T-helper 2 cell (primary cell): ENCODE data around the gene PPIL4.

Source experiments
- DNase-seq, 5 experiments: peaks; one replicate each; pipeline versions ENCODE4 v3.0.0 to v3.0.0-alpha.2; 2012 to 2022
- total RNA-seq, 2 donors: gene quantifications; one replicate each; lab custom pipeline; 2026; lab: John Stamatoyannopoulos, UW

PPIL4 gene
- 71.7 to 106 reads per million in 2 donors for total RNA-seq

DNA sequence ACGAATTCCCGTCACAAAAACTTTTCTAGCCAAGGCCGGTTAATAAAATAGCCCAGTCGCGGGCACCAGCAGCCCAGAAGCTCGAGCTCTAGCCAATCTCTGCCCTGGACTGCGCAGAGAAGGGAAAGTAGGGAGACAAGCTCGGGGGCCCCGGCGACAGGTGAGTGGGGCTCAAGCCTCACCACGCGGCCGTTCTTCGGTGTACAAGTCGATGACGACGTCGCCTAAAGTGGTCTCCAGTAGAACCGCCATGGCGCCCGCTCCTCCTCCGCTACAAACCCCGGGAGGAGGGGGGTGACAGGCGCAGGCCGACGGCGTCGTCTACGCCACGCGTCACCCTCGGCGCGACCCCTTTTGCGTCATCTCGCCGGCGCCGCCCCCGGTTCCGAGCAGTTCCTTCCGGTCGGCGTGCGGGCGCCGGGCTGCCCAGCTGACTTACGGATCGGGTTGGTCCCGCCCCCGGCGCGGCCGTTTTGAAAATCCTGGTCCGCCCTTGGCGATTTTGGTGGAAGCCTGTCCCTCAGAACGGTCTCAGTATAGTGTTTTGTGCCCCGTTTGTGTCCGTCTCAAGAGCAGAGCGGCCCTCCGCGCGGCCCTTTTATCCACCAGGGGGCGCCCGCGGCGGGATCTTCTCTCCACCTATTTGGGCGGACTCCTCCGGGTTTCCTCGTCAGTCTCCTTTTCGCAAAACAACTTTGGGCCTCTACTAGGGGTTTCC, at the start of gene PPIL4:
Gene PPIL4, minus strand, starts transcription at position 290 of the 718 bp plus-strand sequence. Its CDS starts 38 bp downstream, at position 252.
- DNase-seq: peak; percentile 93 to 98 (median 94)

DNA sequence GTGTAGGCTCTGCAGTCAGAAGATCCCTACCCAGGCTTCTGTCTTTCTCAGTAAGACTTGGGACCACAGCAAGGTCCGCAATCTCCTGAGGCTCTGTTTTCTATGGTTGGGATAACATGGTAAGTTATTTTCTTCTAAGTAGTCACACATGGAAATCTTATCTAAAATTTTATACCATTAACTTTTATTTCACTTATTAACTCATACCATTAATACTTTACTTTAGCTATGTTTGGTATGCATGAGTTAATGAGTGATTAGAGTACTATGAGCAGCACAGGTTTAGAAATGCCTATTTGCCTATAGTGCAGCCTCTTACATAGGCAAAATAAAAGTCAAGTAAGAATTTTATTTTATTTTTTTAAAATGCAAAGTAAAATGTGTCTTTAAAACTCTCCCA, 47.6 kb upstream of the PPIL4 start:
- no peak for DNase-seq

DNA sequence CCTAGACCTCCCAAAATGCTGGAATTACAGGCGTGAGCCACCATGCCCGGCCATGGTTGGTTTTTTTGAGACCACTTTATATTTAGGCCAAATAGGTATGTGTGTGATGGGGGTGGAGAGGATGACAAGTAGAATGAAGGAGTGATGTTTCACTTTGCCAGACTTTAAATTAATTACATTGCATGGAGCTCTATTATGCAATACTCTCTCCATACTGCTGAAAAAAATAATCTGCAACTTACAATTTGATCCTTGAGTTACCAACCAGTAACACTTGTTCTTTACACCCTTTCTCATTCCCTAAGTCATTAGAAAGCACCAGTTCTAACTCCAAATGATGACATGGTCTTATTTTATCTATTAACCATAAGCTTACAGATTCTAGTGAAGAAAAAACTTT, 47.1 kb upstream of the PPIL4 start:
- no peak for DNase-seq

DNA sequence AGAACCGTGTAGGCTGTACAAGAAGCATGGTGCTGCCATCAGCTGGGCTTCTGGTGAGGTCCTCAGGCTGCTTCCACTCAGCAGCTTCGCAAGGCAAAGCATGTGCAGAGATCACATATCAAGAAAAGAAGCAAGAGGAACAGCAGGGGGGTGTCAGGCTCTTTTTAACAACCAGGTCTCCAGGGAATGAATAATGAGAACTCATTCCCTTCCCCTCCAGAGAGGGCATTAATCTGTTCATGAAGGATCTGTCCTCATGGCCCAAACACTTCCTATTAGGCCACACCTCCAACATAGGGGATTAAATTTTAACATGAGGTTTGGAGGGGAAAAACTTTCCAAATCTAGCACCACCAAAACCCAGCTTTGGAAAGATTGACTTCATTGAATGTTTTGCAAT, 40.3 kb upstream of the PPIL4 start:
- DNase-seq: no peak

DNA sequence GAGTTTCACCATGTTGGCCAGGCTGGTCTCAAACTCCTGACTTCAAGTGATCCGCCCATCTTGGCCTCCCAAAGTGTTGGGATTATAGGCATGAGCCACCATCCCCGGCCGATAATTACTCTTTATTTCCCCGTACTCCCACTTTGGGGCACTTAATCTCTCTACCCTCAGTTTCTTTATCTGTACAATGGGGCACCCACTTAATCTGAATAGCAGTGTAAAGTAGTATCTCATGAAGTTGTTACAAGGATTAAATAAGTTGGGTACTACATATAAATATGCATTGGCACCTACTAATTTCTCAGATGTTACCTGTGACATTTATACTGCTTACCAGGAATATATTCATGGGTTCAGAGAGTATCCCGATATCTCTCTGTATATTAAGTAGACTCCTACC, 35.5 kb upstream of the PPIL4 start:
- DNase-seq: no peak

DNA sequence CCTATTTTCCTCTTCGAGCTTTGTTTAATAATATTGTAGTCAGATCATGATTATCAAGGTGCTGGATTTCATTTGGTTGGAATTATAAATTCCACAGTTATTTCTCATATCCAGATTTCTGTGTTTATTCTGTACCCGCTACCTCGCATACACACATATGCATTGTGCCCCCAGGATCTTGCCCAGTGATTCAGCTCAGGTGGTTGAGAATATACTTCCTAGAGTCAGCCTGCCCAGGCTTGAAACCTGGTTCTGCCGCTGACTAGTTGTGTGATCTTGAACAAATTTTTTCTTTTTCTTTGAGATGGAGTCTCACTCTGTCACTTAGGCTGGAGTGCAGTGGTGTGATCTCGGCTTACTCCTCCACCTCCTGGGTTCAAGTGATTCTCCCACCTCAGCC, 35.0 kb upstream of the PPIL4 start:
- no peak for DNase-seq

DNA sequence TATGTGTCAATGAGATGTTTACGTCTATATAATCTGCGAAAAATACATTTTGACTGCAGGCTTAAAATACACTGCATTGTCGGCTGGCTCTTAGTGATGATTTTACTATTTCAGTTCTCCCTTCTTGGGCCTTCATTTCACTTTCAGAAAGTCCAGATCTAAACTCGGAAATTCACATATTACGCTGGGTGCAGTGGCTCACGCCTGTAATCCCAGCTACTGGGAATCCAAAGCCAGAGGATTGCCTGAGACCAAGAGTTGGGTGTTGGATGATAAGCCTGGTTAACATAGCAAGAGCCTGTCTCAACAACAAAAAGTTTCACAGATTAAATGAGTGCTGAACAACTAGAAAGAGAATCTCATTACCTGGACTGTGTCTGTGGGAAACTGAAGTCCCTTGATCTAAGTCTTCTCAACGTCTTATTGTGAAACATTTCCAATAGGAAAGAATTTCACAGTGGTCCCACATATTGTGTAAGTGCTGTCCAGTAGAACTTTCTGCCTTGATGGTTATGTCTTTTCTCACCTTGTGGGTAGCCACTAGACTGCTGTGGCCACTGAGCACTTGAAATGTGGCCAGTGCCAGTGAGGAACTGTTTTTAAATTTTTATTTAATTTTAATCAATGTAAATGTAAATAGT, 22.2 kb upstream of the PPIL4 start:
- no peak for DNase-seq

DNA sequence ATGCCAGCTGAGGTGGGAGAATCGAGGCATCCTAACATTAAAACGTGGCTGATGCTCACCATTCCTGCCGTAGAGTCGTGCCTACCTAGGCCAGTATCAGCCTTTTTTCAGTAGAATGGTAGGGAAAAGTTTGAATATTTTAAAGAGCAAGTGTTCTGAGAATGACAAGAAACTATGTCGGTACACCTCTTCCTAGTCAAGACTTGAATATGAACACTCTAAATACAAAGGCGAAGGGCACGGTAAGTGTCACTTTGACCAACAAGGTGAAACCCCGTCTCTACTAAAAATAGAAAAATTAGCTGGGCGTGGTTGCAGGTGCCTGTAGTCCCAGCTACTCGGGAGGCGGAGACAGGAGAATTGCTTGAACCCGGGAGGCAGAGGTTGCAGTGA, 21.3 kb upstream of the PPIL4 start:
- no peak for DNase-seq

DNA sequence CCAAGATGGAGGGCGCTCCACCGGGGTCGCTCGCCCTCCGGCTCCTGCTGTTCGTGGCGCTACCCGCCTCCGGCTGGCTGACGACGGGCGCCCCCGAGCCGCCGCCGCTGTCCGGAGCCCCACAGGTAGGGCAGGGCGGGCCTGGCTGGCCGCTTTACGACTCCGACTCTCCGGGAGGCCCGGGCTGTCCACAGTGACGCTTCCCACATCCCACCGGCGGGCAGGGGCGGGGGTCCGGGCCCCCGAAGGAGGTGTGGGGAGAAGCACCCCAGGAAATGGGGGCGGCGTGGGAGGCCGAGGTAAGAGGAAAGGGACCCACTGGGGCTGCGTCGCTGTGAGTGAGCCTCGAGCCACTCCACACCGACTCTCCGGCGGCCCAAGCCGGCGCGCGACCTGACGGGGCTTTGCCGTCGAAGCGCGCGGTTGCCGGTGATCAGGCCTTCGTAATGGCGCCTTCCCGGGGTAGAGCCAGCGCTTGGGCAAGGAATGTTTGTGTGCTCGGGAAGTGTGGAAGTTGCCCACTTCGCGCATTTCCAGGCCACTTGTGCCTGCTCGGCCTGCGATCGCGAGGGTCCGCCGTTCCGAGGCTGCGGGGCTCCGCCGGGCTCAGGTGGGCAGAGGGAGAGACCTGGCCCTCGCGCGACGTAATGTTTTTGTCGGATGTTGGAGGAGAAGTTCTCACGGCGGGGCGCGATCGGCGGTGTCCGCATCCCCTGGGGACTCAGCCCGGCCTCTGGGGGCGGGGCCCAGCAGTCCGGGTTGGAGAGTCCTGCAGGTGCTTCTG, 20.8 kb upstream of the PPIL4 start:
- DNase-seq: peak; percentile 26 to 63 (median 31)

DNA sequence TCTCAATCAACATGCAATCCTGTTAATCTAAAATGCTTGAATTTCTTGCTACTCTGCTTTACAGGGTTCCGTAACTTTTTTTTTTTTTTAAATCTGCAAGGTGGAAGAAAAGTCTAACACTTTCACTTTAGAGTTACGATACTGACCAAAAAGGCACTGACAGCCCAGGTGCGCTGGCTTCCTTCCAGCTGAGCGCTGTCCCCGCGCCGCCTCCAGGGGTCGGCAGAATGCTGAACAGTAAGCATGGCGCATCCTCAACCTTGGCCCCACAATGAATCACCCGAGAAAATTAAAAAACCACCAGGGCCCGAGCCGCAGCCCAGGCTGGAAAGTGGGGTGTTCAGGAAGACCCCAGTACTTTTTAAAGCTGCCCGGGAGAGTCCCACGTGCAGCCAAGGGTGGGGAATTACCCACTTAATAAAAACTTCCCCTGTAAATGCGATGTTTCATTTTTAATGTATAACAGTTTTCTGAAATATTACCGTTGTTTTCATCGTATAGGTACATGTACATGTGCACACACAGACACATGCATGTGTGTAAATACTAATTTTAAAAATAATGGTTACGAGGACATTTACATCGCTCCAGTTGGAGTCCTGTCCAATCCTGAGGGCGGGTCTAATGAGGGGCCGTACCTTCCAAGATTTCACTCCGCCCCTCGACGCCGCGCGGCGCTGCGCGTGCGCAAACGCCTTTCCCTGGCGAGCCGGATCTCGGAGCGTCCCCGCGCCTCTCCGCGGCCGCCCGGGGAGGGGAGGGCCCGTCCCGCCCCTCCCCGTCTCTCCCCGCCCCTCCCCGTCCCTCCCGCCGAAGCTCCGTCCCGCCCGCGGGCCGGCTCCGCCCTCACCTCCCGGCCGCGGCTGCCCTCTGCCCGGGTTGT, 19.9 kb upstream of the PPIL4 start, which contains the start of gene GINM1:
Gene GINM1, plus strand, starts transcription at position 849 of the 883 bp plus-strand sequence. CDS start 40 bp downstream, outside the sequence.
- DNase-seq: peak; percentile 90 to 94 (median 92)

DNA sequence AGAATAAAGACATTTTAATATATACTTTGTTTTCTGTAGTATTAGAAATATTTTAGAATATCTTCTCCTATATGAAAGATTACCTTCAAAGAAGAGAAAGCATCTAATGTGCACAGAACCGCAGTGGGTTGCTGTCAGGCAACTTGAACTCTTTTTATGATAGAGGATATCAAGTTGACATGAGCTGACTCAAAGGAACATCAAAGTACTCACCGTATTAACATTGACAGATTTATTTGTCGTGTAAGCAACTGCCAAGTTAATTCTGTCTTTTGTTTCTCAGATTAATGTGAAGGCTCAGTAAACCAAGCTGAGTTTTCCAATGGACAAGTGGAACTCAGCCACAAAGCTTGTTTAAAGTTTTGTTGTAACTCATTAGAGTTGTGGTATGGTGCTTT, 18.1 kb upstream of the PPIL4 start:
- no peak for DNase-seq

- DNase-seq: no peak
Observed at GRCh38 chr6:149563203-149563927, 17.5 kb upstream of the PPIL4 start.

DNA sequence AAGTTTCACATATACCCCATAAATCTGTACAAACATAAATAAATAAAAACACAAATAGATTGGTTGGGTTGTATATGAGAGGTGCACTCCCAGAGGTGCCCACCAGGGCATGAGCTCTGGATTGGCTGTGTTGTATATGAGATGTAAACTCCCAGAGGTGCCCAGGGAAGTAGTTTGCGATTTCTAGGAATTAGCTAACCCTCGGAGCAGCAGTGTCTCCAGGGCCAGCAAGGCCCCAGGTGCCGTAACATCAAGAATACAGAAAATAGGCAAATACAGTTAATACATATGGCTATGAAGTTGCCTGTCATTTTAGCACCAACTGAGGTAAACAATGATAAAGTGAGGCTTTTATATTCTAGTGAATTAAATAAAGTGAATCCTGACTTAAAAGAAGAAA, 14.9 kb upstream of the PPIL4 start:
- peak in 1 of 5 experiments; percentile 22 for DNase-seq

DNA sequence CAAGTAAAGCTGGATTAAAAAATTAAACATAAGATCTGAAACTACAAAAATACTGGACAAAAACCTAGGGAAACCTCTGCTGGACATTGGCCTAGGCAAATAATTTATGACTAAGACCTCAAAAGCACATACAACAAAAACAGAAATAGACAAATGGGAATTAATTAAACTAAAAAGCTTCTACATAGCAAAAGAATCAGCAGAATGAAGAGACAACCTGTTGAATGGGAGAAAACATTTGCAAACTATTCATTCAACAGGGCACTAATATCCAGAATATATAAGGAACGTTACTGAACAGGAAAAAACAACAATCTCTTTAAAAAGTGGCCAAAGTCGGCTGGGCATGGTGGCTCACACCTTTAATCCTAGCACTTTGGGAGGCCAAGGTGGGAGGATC, 13.5 kb upstream of the PPIL4 start:
- DNase-seq: no peak

DNA sequence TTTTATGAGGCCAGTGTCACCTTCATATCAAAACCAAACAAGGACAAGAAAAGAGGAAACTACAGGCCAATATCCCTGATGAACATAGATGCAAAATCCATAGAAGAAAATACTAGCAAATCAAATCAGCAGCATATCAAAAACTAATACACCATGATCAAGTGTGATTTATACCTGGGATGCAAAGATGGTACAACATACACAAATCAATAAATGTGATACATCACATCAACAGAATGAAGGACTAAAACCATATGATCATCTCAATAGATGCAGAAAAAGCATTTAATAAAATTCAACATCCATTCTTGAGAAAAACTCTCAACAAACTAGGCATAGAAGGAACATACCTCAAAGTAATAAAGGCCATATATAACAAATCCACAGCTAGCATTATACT, 12.2 kb upstream of the PPIL4 start:
- DNase-seq: no peak

GRCh38 chr6:149551920-149552319, 6.1 kb upstream of the PPIL4 start:
- DNase-seq: no peak

DNA sequence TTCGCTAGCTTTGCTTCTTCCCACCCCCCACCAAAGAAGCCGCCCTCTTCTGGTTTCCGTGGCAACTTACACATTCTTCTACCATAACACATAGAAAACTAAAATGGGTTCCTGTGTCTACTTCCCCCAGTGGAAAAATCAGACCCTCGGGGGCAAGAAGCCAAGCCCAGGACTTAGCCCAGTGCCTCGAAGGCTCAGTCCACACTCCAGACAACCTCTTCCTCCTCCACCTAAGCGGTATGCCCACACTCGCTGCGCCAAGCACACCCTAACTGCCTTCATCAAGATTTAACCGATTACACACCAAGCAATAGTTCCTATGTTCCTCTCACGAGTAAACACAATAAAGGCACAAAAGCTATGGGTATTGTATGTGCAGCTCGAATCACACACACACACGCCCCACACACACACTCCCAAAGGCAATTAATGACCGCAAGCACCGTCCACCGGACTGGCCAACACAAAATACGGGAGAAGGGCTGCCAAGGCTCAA, 537 bp downstream of the PPIL4 start:
- DNase-seq: peak; percentile 13 to 80 (median 64)

GRCh38 chr6:149544646-149545257, 1.1 kb downstream of the PPIL4 start:
- no peak for DNase-seq

DNA sequence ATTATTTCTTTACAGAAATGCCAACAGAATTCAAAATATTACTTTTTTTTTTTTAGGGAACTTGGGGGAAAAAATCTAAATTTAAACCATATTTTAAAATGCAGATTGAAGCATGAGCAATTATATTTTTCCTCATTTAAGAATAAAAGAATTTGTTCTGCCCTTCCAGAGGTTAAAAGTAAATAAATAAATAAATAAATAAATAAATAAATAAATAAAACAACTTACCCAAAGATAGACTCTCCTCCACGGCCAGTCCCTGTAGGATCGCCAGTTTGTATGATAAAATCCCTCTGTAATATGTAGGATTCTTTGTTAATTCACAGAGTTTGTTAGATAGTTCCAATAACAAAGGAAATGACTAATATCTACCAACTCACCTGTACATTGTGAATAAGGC, 4.7 kb downstream of the PPIL4 start:
- no peak for DNase-seq

DNA sequence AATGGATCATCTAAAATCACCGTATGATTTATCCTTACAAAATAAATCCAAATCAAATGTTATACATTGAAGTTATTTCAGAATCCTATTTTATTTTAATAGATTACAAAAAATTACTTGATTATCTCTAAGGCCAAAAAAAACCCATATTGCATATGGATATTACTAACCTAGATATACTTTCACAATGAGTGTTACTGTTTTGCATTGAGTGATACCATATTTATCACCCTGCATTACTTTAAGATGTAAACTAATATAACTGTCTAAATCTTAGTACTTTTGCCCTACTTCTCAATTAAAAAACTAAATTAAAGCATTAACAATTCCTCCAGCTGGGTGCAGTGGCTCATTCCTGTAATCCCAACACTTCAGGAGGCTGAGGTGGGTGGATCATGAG, 11.1 kb downstream of the PPIL4 start:
- no peak for DNase-seq

GRCh38 chr6:149529650-149530049, 16.2 kb downstream of the PPIL4 start:
- DNase-seq: no peak
